ENCODE data around the gene KIAA1549. TPM values are rescaled to one million over a fixed set of nuclear protein-coding genes. Genes with fewer than 3 reads are reported as not detected.

The KIAA1549 gene
- total and polyA plus RNA-seq, 2 of the 8 experiments (the other 6 are each of a cell fraction or from before 2014, with no cell fraction given): 6.5 to 17.3 TPM

DNA sequence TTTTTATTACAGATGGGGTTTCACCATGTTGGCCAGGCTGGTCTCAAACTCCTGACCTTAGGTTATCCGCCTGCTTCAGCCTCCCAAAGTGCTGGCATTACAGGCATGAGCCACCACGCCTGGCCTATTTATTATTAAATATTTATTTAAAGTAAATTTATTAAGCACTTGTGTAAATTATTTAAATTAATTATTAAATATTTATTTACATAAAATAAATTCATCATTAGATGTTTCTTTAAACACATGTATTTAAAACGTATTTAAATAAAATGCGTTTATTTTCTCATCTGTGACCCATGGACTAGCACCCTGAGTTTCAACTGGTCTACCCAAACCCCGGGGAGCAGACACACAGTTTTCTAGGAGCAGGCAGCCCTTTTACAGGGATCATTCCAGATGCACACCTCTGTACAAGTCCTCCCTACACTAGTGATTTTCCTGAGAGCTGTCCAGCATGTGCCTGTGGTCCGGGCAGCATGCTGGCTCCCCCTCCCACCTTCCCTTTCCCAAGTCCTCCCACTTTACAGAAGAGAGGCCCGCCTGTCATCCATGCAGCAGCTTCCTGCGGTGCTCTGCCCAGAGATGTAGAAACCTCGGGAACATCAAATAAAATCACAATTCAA is 94.0 kb downstream of the KIAA1549 start:
- no peak overlapping the region for H4K8ac ChIP-seq (ENCODE audit: extremely low read depth, insufficient read depth, low read length)
- H3K18ac ChIP-seq (ENCODE audit: extremely low read depth, low read length): no peak overlapping the region
- H3K79me2 ChIP-seq (ENCODE audit: control insufficient read depth in 1 of 2, insufficient read depth in 2 of 2, low read length in 2 of 2): no peaks in the 10 kb centered on the region
- no peak overlapping the region for H3K4ac ChIP-seq (replicated peaks; ENCODE audit: insufficient read length, low read depth, low read length)
- no peak overlapping the region for H2BK20ac ChIP-seq (ENCODE audit: low read length)
- H2BK5ac ChIP-seq (ENCODE audit: low read depth, low read length): no peak overlapping the region
- ChIA-PET CTCF (ENCODE audit: partially characterized antibody) (interaction anchor here (0.6 to 3.6 kb wide), 19 partner anchors 8 to 188 kb away, joined by 3 to 21 read pairs (median 5); no protein-coding TSS in a partner anchor), POLR2A (ENCODE audit: partially characterized antibody) (no interaction called here)
- 88% methylated on average over 9 of the region's 9 CpGs; no CpG with 5 or more reads in 1 of the 2 experiments for WGBS, 2 experiments (ENCODE audit: extremely low coverage in 1 of 2, insufficient coverage in 1 of 2, insufficient read length in 1 of 2, insufficient replicate concordance in 2 of 2, low coverage in 1 of 2, low lambda C conversion rate in 2 of 2, missing lambda C conversion rate in 1 of 2)
- H3K4me2 ChIP-seq (ENCODE audit: insufficient read depth in 1 of 2, low read depth in 2 of 2, low read length in 2 of 2): no peak overlapping the region
- no peak overlapping the region for H2BK15ac ChIP-seq (ENCODE audit: low read length)
- no peak overlapping the region for H3K23ac ChIP-seq (ENCODE audit: insufficient read length)
- H2BK120ac ChIP-seq (replicated peaks; ENCODE audit: low read depth, low read length): no peak overlapping the region
- no peak overlapping the region for H3K9ac ChIP-seq (replicated peaks in 1 of 4; ENCODE audit: extremely low read depth in 1 of 4, low read depth in 3 of 4, low read length in 3 of 4)
- TF ChIP-seq POLR2A (IDR thresholded peaks at IDR 0.05; ENCODE audit: control extremely low read depth in 1 of 2, low read depth in 2 of 2, low read length in 2 of 2): no peak
- no peak for TF ChIP-seq MAFK (IDR thresholded peaks at IDR 0.05; ENCODE audit: low read depth, low read length)
- H2BK12ac ChIP-seq (ENCODE audit: low read depth, low read length): no peak overlapping the region
- no peak overlapping the region for H3K14ac ChIP-seq (ENCODE audit: insufficient read length)
- H3K79me1 ChIP-seq (ENCODE audit: low read depth, low read length): no peaks in the 10 kb centered on the region; the same call in 1 of the 2 replicates
- H3K27ac ChIP-seq (ENCODE audit: low read depth, low read length): no peak overlapping the region
- no peak overlapping the region for H2AK5ac ChIP-seq (ENCODE audit: low read depth, low read length)
- no peak overlapping the region for H4K91ac ChIP-seq (replicated peaks; ENCODE audit: insufficient read length, low read length)
- H4K20me1 ChIP-seq (replicated peaks in 1 of 2; ENCODE audit: control insufficient read depth in 1 of 2, insufficient read depth in 2 of 2, low read length in 2 of 2): no peaks in the 10 kb centered on the region
- no peak overlapping the region for H3K56ac ChIP-seq (replicated peaks; ENCODE audit: insufficient read length, low read depth, low read length)
- DNase-seq (ENCODE audit: low read depth in 1 of 2, low spot score in 2 of 2): no peak
- H3K36me3 ChIP-seq (ENCODE audit: control insufficient read depth in 2 of 4, insufficient read depth in 4 of 4, low read length in 3 of 4): no peaks in the 10 kb centered on the region
- no peaks in the 10 kb centered on the region; a peak in 2 of 7 replicates for H3K4me1 ChIP-seq (replicated peaks in 1 of 4; ENCODE audit: control insufficient read depth in 3 of 4, insufficient read depth in 4 of 4, low read length in 3 of 4)
- H3K9me3 ChIP-seq (ENCODE audit: insufficient read depth in 2 of 2, low read depth in 1 of 2, low read length in 1 of 2): no peaks in the 10 kb centered on the region
- no peak overlapping the region for H3K4me3 ChIP-seq (ENCODE audit: extremely low read depth in 1 of 4, insufficient read depth in 2 of 4, low read depth in 3 of 4, low read length in 4 of 4)
- no peaks in the 10 kb centered on the region for H3K27me3 ChIP-seq (replicated peaks in 1 of 4; ENCODE audit: control insufficient read depth in 3 of 4, extremely low read depth in 1 of 4, insufficient read depth in 3 of 4, low read length in 3 of 4)
- no peak overlapping the region for H4K5ac ChIP-seq (ENCODE audit: insufficient read length, low read depth, low read length)
- H3K23me2 ChIP-seq (ENCODE audit: low read depth, low read length): no peaks in the 10 kb centered on the region
- no peak for FAIRE-seq
- H2AFZ ChIP-seq (ENCODE audit: low read length): no peak overlapping the region

All from H1 (cell line).